LNCaP clone FGC (cell line): ENCODE data around the gene PUS1.
"Not testable (repeated sequence)": the region's sequence is repeated elsewhere in the genome, so short reads cannot be mapped to it uniquely, and the experiment has no call there.

Experiments used
- DNase-seq: peaks from one replicate; pipeline ENCODE4 v3.0.0-alpha.2; 2011; ENCODE audit warnings: low read depth
- H3K4me3 ChIP-seq: 2 replicates; pipeline ENCODE4 v1.5.1; 2011; ENCODE audit warnings: mild to moderate bottlenecking, low read depth, low read length, control low read depth
- CTCF ChIP-seq: IDR thresholded peaks from 2 replicates; pipeline ENCODE4 v1.5.1; 2012; ENCODE audit warnings: mild to moderate bottlenecking; ENCODE audit not compliant: control insufficient read depth, insufficient read depth; ENCODE audit errors: extremely low read depth

PUS1 gene

DNA sequence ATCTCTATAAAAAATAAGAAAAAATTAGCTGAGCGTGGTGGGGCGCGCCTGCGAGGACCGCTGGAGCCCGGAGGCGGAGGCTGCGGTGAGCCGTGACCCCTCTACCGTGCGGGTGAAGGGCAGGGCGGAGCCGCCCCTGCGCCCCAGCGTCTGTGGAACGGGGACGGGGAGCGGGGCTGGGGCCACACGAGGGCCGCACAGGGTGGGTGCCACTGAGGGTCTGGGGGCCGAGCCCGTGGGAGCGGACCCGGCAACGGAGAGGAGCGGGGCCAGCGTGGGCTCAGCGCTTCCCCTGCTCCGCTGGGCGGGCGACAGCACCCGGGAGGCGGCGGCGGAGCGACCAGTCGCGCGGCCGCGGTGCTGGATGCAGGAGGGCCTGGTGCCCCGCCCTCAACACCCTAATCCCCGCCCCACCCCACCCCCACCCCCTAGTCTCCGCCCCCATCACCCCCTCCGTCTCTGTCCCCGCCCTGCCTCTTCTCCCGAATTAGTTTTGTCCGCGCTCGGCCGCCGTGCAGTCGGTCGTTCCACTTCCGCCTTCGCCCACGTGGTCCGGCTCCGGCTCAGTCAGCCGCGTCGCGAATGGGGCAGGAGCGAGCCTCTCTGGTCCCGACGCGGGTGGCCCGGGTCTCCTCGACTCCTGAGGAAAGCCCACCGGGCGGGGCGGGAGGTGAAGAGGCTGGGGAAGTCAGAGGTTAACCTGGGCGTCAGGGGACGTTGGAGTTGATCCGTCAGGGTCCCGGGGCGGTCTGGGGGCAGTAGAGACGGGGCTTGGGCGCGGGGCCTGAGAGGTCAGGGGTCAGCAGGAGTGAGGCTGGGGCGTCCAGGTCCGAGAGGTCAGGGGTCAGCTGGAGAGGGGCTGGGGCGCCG is at the start of gene PUS1:
Gene PUS1 (plus strand): TSS at position 566 of the 870 bp plus-strand sequence. CDS start 447 bp downstream, outside the sequence.
- peak within 1 kb of the TSS; percentile 95 for H3K4me3 ChIP-seq
- TF ChIP-seq CTCF, result no peak
- DNase-seq, result peak; percentile 82

DNA sequence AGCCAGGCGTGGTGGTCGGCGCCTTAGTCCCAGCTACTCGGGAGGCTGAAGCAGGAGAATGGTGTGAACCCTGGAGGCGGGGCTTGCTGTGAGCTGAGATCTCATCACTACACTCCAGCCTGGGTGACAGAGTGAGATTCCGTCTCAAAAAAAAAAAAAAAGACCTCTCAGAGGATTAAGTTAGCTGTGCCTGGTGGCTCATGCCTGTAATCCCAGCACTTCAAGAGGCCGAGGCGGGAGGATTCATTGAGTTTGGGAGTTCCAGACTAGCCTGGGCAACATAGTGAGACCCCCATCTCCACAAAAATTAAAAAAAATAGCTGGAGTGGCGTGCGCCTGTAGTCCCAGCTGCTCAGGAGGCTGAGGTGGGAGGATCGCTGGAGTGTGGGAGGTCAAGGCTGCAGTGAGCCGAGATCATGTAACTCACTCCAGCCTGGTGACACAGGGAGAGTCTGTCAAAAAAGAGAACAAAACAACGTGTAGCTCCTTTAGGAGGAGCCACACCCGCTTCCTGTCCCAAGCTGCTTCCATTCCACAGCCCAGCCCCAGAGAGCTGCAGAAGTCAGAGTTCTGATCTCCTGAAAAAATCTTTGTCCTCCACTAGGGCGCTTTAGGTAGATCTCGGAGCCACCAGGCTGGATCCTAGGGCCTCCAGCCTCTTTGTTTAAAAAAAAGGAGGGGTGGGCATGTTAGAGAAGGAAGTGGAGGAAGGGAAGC is 46.1 kb upstream of the PUS1 start:
- TF ChIP-seq CTCF, result no peak
- no peak overlapping the region for H3K4me3 ChIP-seq
- no peak for DNase-seq

DNA sequence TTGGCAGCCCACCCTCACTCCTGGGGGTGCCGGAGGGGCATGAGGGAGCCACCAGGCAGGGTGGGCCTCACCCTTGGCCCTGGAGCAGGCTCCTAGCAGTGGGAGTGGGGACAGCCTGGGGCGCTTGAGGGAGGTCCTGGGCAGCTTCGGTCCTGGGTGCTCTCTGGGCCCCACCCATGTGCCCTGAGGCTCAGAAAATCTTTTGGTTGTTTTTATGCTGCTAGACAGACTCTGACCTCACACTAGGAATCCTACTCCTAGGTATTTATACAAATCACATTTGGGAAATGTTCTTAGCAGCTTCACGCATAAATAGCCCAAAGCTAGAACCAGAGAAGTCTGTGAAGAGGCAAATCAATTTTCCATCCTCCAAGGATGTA is 45.6 kb upstream of the PUS1 start:
- H3K4me3 ChIP-seq, result no peak overlapping the region
- no peak for DNase-seq
- TF ChIP-seq CTCF, result no peak

DNA sequence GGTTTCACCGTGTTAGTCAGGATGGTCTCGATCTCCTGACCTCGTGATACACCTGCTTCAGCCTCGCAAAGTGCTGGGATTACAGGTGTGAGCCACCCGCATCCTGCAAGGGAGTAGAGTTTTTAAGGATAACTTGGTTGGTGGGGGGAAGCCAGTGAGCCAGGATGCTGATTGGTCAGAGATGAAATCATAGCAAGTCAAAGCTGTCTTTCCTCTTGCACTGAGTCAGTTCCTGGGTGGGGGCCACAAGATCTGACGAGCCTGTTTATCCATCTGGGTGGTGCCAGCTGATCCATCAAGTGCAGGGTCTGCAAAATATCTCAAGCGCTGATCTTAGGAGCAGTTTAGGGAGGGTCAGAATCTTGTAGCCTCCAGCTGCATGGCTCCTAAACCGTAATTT is 44.0 kb upstream of the PUS1 start:
- not testable (repeated sequence) for DNase-seq, H3K4me3 ChIP-seq

DNA sequence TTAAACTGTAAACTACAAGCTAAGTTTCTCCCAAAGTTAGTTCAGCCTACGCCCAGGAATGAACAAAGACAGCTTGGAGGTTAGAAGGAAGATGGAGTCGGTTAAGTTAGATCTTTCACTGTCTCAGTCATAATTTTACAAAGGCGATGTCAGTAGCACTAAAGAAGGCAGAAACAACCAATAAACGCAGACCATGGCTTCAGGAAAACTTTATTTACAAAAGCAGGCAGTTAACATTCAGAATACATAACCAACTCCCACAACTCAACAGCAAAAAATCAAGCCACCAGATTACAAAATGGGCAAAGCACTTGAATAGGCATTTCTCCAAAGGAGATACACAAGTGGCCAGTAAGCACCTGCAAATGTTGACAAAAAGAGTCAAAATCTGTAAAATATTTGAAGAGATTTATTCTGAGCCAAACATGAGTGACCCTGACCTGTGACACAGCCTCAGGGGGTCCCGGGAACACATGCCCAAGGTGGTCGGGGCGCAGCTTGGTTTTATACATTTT is 43.5 kb upstream of the PUS1 start:
- no peak for TF ChIP-seq CTCF
- no peak for DNase-seq

GRCh38 chr12:131891722-131892121 is 37.4 kb upstream of the PUS1 start:
- not testable (repeated sequence) for H3K4me3 ChIP-seq, DNase-seq

More for the DNA sequence above, 43.5 kb upstream of the PUS1 start:
- H3K4me3 ChIP-seq, result no peak overlapping the region

DNA sequence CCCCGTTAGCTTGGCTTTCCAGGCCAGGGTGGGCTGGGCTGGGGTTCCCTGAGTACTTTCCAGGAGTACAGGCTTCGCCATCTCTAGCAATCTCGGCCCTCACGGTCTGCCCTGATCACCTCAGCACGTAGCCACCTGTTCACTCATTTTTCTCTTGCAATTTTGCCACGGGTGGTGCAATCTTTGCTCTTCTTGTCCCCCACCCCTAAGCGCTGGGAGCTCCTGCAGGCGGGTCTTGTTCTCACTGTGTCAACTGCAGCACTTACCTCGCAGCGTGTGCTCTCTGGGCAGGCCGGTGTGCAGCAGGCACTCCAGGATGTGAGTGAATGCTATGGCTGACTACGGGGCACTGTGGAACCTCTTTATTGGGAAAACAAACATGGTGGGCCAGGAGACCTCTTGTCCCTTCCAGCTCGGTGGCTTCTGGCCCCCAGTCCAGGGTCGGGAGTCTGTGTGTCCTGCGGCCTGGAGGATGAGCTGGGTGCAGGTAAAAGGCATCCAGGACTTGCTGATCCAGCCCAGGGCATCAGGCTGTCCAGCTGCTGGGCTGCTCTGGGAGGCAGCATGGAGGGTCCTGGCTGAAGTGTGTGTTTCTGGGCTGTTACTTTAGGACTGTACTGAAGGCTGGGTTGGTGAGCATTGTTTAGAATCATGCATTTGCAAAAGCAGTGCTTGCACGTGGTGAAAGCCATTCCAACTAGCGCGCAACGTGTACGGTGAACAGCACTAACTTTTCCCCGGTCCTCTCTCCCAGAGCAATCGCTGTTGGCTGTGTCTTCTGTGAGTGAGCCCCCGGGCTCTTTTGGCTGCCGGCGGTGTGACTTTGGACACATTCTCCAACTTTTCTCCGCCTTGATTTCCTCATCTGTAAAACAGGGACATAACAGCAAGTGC is 36.1 kb upstream of the PUS1 start:
- H3K4me3 ChIP-seq, result no peak overlapping the region
- no peak for DNase-seq
- no peak for TF ChIP-seq CTCF
